GM21423 (cell line): ENCODE results near the gene VAT1.

ENCODE experiments used
- ATAC-seq: cut with Tn5 transposase; IDR thresholded peaks from one replicate; pipeline ENCODE4 v1.9.1; 2021; ENCODE audit warnings: mild to moderate bottlenecking, moderate library complexity; ENCODE audit not compliant: unreplicated experiment

The VAT1 gene

GRCh38 chr17:43027091-43028032 is 5.2 kb upstream of the VAT1 start:
- ATAC-seq: no peak

- no peak for ATAC-seq
These were observed 4.4 kb upstream of the VAT1 start for GRCh38 chr17:43026595-43026994.

- no peak for ATAC-seq
These were observed 3.8 kb upstream of the VAT1 start for GRCh38 chr17:43025766-43026537.

- ATAC-seq: no peak
These were observed 3.1 kb upstream of the VAT1 start for GRCh38 chr17:43025290-43025657.

- no peak for ATAC-seq
These were observed 2.5 kb upstream of the VAT1 start, which contains the start of gene RND2 for GRCh38 chr17:43024407-43025289. TSS of gene RND2 (plus strand) at chr17:43025231. CDS start at chr17:43025348, 117 bp downstream.

- ATAC-seq: no peak
These were observed 1.1 kb downstream of the VAT1 start for GRCh38 chr17:43020789-43021740.

GRCh38 chr17:43020030-43020621 is 2.1 kb downstream of the VAT1 start:
- no peak for ATAC-seq

GRCh38 chr17:43019418-43019817 is 2.8 kb downstream of the VAT1 start:
- ATAC-seq: no peak

- no peak for ATAC-seq
These were observed 3.3 kb downstream of the VAT1 start for GRCh38 chr17:43018932-43019331.

- ATAC-seq: no peak
These were observed 4.0 kb downstream of the VAT1 start for GRCh38 chr17:43018008-43018853.

GRCh38 chr17:43016216-43016615 is 6.0 kb downstream of the VAT1 start:
- no peak for ATAC-seq

- ATAC-seq: no peak
These were observed 6.6 kb downstream of the VAT1 start for GRCh38 chr17:43015579-43015978.

GRCh38 chr17:43014649-43015542 is 7.3 kb downstream of the VAT1 start:
- no peak for ATAC-seq

- ATAC-seq: no peak
These were observed 8.1 kb downstream of the VAT1 start for GRCh38 chr17:43014020-43014648.

- no peak for ATAC-seq
These were observed 8.9 kb downstream of the VAT1 start for GRCh38 chr17:43013296-43013695.

GRCh38 chr17:43011728-43012472 is 10.3 kb downstream of the VAT1 start:
- no peak for ATAC-seq
